ENCODE results near the gene CXCL17.

CXCL17 gene

DNA sequence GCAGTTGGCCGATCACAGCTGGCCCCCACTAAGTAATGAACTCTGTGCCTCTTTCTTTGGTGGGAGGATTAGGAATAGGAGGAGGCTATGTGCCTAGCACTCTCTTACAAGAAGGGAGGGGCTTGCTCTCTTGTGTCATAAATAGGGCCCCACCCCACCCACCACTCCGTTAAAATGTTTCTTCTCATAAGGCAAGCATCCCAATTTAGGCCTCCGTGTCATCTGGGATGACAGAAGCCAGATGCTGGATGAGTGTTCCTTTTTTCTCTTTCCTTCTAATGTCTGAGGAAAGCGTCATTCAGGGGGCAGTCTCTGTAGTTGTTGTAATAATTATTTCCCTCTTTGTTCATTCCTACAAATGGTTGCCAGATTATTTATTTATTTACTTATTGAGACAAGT lies 15.4 kb downstream of the CXCL17 start, which contains the start of gene LIPE:
Gene LIPE, minus strand, starts transcription at position 76 of the 400 bp plus-strand sequence. CDS start 239 bp downstream, outside the sequence.
- TF ChIP-seq, protein P1, sequence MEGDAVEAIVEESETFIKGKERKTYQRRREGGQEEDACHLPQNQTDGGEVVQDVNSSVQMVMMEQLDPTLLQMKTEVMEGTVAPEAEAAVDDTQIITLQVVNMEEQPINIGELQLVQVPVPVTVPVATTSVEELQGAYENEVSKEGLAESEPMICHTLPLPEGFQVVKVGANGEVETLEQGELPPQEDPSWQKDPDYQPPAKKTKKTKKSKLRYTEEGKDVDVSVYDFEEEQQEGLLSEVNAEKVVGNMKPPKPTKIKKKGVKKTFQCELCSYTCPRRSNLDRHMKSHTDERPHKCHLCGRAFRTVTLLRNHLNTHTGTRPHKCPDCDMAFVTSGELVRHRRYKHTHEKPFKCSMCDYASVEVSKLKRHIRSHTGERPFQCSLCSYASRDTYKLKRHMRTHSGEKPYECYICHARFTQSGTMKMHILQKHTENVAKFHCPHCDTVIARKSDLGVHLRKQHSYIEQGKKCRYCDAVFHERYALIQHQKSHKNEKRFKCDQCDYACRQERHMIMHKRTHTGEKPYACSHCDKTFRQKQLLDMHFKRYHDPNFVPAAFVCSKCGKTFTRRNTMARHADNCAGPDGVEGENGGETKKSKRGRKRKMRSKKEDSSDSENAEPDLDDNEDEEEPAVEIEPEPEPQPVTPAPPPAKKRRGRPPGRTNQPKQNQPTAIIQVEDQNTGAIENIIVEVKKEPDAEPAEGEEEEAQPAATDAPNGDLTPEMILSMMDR (IDR thresholded peaks at IDR 0.05): no peak
- no peaks in the 10 kb centered on the region for H3K9me3 ChIP-seq
- no peak within 1 kb of the TSS for H3K27ac ChIP-seq
- H3K36me3 ChIP-seq: no peaks in the 10 kb centered on the region
- peaks cover 32 to 35% of the 10 kb centered on the region in 2 experiments for H3K4me1 ChIP-seq (ENCODE audit: control insufficient read depth in 1 of 2, insufficient read depth in 1 of 2, low read depth in 1 of 2, low read length in 1 of 2)
- H3K4me3 ChIP-seq (ENCODE audit: low read depth in 1 of 2, low read length in 1 of 2): no peak within 1 kb of the TSS
- peaks cover 16% of the 10 kb centered on the region for H3K27me3 ChIP-seq

DNA sequence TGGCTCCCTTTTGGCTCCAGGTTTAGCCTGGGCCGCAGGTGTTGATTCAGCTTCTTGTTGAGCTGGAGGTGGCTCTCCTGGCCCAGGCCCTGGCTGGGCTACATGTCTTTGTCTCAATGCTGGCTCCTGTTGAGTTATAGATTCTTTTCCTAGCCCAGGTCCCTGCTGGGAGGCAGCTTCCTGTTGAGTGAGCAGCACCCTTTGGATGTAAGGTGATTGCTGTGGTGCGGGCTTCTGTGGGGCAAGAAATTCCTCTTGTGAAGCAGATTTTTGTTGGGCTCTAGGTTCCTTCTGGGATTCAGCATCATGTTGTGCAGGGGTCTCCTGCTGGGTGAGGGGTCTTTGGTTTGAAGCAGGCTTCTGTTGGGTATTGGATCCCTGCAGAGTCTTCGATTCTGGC lies 16.1 kb downstream of the CXCL17 start:
- Histone ChIP-seq H3K4me3 (ENCODE audit: low read depth in 1 of 2, low read length in 1 of 2) (no peak overlapping the region), H3K9me3 (no peaks in the 10 kb centered on the region), H3K27me3 (peaks cover 16% of the 10 kb centered on the region), H3K36me3 (no peaks in the 10 kb centered on the region), H3K4me1 (ENCODE audit: control insufficient read depth in 1 of 2, insufficient read depth in 1 of 2, low read depth in 1 of 2, low read length in 1 of 2) (peaks cover 39 to 42% of the 10 kb centered on the region in 2 experiments), H3K27ac (no peak overlapping the region)
- TF ChIP-seq, protein P1 (IDR thresholded peaks at IDR 0.05): no peak

DNA sequence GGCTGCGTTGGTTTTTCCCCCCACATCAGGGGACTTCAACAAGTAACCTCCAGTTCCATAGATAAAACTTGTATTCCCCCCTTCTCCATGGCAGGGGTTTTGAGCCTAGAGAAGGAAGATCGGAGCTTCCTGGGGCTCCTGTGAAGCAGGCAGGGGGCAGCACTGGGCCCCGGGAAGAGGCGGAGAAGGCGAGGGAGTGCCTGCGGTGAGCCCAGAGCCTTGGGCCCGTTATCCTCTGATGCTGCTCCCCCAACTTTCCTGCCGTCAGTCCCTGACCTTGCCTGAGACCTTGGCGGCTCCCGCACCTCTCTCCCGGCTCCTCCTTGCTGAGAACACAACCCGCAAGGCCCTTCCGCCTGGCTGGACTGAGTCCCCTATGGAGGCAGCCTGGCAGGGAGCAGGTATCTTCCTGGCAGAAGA lies 18.0 kb downstream of the CXCL17 start:
- Histone ChIP-seq H3K4me1 (ENCODE audit: control insufficient read depth in 1 of 2, insufficient read depth in 1 of 2, low read depth in 1 of 2, low read length in 1 of 2) (peaks cover 55 to 59% of the 10 kb centered on the region in 2 experiments), H3K36me3 (no peaks in the 10 kb centered on the region), H3K27me3 (peaks cover 16% of the 10 kb centered on the region), H3K9me3 (no peaks in the 10 kb centered on the region), H3K27ac (peak overlapping the region; percentile 52), H3K4me3 (ENCODE audit: low read depth in 1 of 2, low read length in 1 of 2) (no peak overlapping the region)
- TF ChIP-seq, protein P1 (IDR thresholded peaks at IDR 0.05): no peak

DNA sequence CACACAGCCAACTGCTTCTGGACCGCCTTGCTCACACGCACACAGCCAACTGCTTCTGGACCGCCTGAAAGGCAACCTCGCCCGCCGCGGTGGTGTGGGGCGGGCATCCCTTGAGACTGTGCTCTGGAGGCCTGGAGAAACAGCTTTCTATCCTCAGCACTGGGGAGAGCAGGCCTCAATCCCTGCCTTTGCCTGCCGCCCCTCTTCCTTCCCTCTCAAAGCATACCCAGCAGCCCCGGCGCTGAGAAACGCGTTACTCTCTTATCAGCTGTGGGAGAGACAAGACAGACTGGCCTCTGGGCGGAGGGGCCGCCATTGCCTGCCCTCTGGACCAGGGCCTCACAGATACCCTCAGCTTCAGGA lies 18.4 kb downstream of the CXCL17 start:
- H3K36me3 ChIP-seq: no peaks in the 10 kb centered on the region
- H3K9me3 ChIP-seq: no peaks in the 10 kb centered on the region
- H3K27me3 ChIP-seq: peaks cover 16% of the 10 kb centered on the region
- peak overlapping the region; percentile 85 to 90 for H3K4me3 ChIP-seq (ENCODE audit: low read depth in 1 of 2, low read length in 1 of 2)
- TF ChIP-seq, protein P1 (IDR thresholded peaks at IDR 0.05): no peak
- no peak overlapping the region for H3K27ac ChIP-seq
- peaks cover 55 to 59% of the 10 kb centered on the region in 2 experiments for H3K4me1 ChIP-seq (ENCODE audit: control insufficient read depth in 1 of 2, insufficient read depth in 1 of 2, low read depth in 1 of 2, low read length in 1 of 2)

DNA sequence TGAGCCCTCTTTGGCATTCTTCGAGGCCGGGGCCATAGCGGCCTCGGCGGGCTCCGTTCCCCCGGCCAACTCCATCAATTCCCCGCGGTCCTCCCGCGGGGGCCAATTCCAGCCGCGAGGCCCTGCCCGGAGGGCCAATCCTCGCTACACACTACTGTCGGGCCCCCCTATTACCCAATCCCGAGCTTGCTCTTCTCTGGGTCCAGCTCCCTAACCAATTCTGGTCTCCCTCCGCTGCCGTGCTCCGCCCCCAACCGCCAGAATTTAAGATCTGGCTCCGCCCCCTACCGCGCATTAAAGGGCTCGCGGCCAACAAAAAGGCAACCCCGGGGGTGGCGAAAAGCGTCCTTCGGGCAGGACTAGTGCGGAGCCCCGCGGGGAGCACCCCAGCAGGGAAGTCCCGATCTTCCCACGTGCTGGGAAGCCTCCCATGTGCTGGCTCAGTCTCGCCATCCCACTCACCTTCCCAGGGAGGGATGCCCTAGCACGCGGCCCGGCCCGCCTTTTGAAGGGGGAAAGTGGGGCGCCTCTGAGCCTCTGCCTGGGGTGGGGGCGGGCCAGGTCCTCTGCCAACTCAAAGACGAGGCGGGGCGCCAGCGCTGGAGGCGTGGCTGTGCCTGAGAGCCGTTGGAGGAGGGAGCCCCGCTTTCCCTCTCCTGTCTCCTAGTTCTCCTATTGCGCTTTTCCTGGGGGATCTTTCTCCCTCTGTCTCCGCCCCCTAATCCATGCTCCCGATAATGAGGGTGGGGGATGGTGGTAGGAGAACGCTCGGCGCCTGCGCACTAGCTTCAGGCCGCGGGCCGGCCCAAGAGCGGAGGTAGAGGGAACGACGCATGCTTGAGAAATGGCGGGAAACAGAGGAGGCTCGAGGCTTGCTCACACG lies 19.0 kb downstream of the CXCL17 start:
- Histone ChIP-seq H3K27me3 (peaks cover 16% of the 10 kb centered on the region), H3K4me3 (ENCODE audit: low read depth in 1 of 2, low read length in 1 of 2) (peak overlapping the region; percentile 85 to 90), H3K4me1 (ENCODE audit: control insufficient read depth in 1 of 2, insufficient read depth in 1 of 2, low read depth in 1 of 2, low read length in 1 of 2) (peaks cover 55 to 59% of the 10 kb centered on the region in 2 experiments), H3K36me3 (no peaks in the 10 kb centered on the region), H3K9me3 (no peaks in the 10 kb centered on the region), H3K27ac (peak overlapping the region; percentile 87)
- TF ChIP-seq, protein P1 (IDR thresholded peaks at IDR 0.05): no peak
